NB4 (cell line): ENCODE results near the gene SPAG4.

Experiments
- POLR2A ChIP-seq: IDR thresholded peaks from 2 replicates; pipeline ENCODE4 v1.6.1; 2011; ENCODE audit warnings: mild to moderate bottlenecking; ENCODE audit not compliant: insufficient read length; ENCODE audit errors: extremely low read depth
- TF ChIP-seq, protein P1 (sequence below): IDR thresholded peaks from one replicate; pipeline ENCODE4 v1.5.1; 2012; ENCODE audit warnings: low read depth, low read length
- TF ChIP-seq, protein P2 (sequence below): IDR thresholded peaks from 2 replicates; pipeline ENCODE4 v1.6.1; 2011; ENCODE audit warnings: low read depth, low read length

DNA sequence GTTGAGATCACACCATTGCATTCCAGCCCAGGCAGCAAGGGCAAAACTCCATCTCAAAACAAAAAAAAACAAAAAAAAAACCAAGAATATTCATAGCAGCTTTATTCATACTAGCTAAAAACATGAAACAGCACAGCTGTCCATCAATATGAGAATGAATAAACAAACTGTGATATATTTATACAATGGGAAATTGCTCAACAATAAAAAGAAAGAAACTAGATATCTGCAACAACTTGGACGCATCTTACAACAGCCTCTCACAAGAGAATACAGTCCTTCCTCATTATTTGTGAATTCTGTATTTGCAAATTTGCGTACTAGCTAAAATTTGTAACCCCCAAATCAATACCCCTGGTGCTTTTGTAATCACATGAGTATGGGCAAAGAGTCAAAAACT, 28.2 kb upstream of the SPAG4 start:
- TF ChIP-seq POLR2A: no peak
- TF ChIP-seq, protein P1, sequence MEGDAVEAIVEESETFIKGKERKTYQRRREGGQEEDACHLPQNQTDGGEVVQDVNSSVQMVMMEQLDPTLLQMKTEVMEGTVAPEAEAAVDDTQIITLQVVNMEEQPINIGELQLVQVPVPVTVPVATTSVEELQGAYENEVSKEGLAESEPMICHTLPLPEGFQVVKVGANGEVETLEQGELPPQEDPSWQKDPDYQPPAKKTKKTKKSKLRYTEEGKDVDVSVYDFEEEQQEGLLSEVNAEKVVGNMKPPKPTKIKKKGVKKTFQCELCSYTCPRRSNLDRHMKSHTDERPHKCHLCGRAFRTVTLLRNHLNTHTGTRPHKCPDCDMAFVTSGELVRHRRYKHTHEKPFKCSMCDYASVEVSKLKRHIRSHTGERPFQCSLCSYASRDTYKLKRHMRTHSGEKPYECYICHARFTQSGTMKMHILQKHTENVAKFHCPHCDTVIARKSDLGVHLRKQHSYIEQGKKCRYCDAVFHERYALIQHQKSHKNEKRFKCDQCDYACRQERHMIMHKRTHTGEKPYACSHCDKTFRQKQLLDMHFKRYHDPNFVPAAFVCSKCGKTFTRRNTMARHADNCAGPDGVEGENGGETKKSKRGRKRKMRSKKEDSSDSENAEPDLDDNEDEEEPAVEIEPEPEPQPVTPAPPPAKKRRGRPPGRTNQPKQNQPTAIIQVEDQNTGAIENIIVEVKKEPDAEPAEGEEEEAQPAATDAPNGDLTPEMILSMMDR: no peak
- TF ChIP-seq, protein P2, sequence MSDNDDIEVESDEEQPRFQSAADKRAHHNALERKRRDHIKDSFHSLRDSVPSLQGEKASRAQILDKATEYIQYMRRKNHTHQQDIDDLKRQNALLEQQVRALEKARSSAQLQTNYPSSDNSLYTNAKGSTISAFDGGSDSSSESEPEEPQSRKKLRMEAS: no peak
